HL-60/S4 treated with retinoic acid at 250 ng/mL for 4 days and 3 days (cell line): Measurements from ENCODE around the gene EPB41L3.

ENCODE experiments used
- in situ Hi-C: fragments of 300-500 bp; cut with MboI; formaldehyde crosslinking; loops from 2 replicates; pipeline ENCODE4 v1.7.0; 2022; ENCODE audit warnings: low sequenced_read_pairs

Gene EPB41L3

DNA sequence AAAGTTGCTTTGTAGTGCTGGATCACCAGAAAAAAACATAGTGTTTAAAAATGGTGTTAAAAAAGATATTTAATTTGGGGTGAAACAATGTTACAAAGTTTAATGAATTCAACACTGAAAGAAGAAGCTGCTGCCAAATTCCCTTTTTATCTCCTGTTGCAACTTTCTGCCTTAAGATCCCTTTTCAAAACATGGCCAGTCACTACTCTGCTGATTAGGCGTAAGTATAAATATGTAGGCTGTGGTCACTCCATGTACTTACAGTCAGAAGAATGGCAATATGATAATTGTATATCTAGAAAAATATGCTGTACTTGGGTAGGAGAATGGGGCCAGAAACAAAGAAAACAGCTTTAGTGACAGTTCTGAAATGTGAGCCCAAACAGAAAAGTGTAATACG is 124.8 kb downstream of the EPB41L3 start:
- in situ Hi-C loops, result no loop called here

DNA sequence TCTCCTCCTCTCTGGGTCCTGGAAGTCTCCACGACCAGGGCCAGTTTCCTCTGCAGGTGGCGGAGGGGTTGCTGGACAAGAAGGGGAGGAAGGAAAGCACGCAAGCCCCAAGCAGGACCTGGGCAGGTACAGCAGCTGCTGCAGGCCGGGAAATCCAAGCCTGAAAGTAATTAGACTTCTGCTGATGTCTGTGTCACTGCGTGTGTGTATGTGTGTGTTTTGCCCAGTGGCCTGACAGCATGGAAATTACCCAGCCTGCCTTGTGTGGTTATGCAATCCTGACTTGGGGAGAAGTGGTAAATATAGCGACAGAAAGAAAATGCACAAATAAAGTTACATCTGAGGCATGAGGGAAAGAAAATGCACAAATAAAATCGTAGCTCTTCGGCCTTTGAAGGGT is 126.5 kb downstream of the EPB41L3 start:
- in situ Hi-C loops, result no loop called here

DNA sequence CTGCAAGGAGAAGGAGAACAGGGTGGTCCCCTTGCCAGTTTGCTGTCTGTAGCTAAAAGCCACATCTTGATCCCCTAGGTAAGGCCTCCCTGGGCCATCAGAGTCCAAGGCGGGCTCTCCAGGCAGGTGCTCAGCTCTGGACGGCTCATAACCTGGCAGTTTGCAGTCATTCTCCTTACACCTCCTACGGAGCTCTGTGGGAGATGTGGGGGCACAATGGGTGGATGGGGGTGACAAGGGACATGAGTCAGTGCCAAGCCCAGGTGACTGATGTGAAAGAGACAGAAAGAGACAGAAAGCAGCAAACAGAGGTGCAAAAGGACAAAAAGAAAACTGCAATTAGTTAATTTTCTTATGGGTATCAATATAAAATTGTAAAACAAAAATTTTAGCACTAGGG is 127.7 kb downstream of the EPB41L3 start:
- in situ Hi-C loops, result no loop called here

DNA sequence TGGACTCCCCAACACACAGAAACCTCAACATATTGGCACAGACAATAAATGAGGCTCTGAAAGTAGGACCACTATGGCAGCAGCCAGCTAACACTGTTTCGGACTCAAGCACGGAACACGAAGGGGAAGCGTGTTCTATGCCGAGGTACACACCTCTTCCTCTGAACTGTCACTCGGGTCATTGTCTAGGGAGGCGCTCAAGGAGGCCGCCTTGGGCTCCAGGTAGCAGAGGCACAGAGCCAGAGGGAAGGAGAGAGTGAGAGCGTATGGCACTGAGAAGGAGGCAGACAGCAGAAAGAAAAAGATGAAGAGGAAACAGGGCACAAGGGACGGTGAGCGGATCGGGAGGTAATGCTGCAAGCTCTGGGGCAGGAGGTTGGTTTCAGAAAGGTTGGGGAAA is 128.1 kb downstream of the EPB41L3 start:
- in situ Hi-C loops, result no loop called here

DNA sequence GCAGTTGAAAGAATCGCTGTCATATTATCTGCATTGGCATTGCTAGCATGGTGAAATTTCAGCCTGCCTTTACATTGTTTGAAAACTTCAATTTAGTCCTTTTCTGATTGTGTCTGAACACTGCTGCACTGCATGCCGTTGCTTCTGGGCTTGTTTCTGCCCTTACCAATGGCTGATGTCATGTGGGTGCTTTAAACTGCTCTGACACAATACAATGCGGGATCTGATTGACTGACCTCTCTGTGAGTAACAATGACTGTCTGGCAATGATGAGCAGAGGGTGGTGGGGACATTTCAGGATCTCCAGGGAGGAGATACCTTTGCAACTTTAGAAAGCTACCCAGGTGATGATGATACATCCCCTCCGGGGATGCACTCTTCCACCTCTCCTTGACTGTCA is 128.8 kb downstream of the EPB41L3 start:
- in situ Hi-C loops, result no loop called here

DNA sequence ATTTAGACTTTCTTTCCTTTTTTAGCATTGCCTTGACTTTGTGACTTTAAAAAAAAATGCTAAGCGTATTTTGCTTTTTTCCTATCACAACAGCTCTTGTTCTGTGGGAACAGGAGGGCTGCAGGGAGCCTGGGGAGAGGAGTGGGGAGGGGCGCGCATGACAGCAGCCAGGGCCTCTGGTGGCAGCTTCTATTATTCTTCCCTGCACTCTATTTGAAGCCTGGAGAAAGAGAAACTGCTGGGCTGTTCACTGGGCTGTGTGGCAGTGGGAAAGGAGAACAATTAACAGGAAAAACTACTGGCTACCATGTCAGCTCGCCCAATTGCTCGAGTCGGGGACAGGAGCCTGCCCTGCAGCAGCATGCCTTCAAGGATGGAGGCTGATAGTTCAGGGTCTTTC is 129.3 kb downstream of the EPB41L3 start:
- in situ Hi-C loops, result no loop called here

DNA sequence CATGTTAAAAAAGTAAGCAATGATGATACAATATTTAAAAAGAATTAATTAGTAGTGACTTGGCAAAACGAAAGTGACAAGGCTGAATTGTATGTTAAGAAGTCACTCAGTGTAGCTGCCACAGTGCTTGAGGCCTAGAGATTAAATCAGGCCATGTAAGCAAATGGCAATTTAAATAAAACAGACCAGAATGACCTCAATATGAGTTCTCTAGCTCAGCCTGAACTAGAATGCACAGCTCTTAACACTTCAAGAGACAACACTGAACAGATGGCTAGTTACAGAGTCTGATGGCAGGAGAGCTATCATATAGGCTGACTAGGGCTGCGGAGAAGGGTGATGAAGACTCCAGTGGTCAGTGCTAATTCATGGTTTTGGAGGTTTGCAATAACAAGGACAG is 130.3 kb downstream of the EPB41L3 start:
- in situ Hi-C loops, result no loop called here

DNA sequence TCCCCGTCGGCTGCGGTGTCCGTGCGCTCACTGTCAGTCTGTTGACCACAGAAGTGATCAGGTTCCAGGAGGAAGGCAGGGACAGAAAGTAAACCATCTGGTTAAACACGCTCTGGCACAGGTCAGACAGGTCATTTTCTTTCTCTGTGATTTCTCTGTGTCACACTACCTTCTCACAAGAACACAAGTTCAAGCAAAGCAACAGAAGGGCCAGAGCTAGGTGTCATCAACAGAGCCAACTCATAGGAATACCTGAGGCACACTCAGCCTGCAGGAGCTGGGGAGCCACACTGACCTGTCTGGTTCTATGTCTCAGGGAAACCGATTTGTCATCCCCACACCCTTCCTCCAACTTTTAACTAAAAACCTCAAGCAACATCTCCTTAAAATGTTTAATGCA is 133.2 kb downstream of the EPB41L3 start:
- in situ Hi-C loops, result no loop called here

DNA sequence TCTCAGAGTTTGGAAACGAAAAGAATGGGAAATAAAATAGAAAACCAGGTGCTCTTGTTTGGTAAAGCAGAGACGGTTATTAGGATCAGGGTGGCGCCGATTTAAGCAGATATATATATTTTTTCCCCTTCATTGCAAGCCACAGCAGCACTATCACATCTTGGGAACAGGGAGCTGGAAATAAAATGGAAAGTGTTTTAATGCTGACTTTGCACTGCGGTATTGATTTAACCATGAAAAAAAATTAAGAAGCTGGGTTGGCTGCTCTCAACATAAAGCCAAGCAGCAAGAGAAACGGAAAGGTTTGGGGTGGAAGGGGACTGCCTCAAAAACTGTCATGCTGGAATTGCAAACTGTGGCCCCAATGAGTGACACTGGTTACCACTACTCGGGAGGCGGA is 145.5 kb downstream of the EPB41L3 start:
- in situ Hi-C loops, result no loop called here

DNA sequence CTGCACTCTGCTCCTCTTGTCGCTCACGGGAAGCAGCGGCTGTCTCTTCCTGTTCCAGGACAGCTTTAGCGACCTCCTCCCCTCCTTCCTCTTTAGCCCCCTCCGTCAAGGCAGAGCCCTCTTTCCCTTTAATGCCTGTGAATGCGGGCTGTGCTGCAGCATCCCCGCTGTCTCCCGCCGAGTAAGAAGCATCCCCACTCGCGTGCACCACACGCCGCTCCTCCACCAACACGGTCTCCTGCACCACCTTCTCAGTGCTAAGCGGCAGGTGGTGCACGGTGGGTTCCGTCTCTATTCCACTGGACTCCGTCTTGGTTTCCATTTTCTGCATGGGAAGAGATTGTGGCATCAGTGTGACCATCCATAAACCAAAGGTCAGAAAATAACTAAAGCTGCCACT is 146.7 kb downstream of the EPB41L3 start:
- in situ Hi-C loops, result no loop called here

DNA sequence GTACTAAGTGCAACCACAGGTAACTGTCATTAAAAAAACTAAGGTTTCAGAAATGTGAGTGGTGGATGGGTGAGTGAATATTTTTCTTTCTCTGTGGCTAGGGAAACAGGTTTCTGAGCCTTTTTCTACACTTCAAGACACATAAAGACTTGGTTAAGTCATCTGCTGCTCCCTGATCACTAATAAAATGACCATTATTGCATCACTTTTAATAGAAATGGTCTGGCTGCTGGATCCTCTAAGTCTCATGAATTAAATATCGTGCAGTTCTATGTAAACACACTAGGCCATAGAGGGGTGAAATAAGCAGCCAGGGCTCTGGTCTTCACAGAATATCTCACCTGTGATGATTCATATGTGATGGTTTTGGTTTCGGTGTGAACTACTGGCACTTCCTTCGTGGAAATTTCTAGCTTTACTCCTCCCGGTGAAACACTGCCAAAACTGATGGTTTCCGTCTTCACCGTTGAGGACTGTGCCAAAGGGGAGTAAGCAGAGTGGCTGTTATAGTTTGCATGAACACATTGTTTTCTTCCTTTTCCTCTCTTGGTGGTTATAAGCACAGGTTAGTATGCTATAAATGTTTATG is 147.8 kb downstream of the EPB41L3 start:
- in situ Hi-C loops, result no loop called here

DNA sequence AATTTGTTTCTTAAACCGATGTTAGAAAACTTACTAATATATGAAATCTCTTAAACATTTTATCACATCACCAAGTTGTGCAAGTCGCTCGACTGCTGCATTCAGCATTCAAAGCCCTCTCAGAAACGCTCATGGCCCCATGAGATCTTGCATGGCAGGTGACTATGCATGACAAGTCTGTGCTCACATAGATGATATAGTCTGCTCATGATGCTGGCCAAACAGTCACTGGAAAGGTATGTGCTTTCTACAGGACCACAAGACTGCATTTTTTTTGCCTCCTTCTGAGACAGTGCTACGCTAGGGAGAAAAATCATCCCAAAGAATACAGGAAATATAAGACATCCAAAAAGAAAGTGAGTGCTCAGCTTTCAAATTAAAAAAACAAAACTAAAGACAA is 150.0 kb downstream of the EPB41L3 start:
- in situ Hi-C loops, result no loop called here

DNA sequence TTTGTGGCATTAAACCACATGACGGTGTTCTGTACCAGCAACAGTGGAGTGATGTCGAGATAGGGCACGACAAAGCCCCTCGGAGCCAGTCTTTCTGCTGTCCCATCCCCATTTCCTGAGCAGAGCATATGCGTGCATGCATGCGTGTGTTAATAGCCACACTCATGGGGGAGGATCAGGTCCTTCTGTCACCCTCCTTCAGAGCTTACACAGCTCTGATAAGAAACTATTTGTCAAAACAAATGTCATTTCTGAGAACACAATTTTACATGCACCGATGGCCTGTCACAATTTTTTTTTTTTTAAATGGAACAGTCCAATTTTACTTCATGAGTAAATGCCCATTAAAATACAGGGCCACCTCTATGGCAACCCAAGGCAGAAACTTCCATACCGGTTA is 152.4 kb downstream of the EPB41L3 start:
- in situ Hi-C loops, result no loop called here

DNA sequence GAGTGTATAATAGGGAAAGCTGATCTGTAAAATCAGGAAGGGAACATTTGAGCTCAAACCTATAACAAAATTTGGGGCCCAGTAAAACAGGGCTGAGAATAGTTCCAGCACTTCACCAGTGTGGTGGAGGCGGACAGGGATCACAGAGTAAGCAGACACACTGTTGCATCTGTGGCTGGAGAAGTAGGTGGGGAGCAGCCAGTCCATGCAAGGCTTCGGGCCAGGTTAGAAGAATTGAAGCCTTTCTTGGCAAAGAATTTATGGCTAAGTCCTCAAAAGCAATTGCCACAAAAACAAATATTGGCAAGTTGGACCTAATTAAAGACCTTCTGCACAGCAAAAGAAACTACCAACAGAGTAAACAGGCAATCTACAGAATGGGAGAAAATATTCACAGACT is 154.4 kb downstream of the EPB41L3 start:
- in situ Hi-C loops, result no loop called here

DNA sequence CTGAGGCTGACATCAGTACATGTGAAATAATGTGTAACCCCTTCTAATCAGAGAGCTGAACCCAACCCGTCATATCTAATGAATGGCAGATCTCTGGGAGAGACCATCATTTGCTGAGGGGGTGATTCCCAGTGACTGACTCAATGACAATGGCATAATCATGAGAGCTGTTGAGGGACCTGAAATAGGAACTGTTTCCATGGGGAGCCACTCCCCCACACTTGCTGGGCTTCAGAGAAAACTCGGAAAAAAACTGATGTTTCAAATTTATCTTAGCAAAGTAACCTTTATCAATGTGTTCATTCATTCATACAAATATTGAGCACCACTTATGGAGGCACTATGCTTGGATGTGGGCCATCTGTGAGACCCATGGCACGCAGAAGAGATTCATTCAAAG is 154.9 kb downstream of the EPB41L3 start:
- in situ Hi-C loops, result no loop called here

DNA sequence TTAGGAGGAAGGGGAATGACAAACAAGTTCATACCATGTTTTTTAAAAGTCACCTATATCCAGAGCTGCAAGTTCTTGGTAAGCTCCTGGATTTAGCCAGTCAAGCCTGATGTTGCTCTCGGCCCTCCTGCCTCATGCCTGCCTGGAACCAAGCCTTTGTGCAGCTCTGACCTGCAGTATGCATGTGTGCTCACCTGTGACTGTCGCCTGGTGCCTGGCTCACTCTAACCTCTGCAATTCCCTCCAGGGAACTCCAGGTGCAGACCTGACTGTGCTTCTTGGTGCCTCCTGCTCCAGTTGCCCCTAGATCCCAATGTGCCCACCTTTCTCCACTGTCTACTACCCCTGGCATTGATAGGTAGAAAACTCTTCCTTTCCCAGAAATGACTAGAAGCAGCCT is 163.2 kb downstream of the EPB41L3 start:
- in situ Hi-C loops, result no loop called here

DNA sequence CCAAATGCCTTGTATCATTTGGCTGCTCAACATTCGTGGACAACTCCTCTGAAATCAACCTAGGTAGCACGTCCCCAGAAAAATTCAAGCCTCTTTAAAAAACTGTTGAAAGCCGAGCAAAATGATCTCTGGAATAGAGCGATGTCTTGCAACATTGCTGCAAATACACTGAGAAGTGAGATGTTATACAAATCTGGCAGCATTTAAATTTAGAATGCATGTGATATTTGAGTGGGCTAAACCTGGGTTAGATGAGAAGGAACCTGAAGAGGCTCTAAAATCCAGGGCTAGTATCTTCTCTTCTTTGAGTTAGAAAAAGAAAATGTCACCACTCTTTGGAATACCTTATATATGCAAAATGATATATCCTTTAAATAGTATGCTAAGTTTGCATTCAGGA is 166.8 kb downstream of the EPB41L3 start:
- in situ Hi-C loops, result no loop called here

DNA sequence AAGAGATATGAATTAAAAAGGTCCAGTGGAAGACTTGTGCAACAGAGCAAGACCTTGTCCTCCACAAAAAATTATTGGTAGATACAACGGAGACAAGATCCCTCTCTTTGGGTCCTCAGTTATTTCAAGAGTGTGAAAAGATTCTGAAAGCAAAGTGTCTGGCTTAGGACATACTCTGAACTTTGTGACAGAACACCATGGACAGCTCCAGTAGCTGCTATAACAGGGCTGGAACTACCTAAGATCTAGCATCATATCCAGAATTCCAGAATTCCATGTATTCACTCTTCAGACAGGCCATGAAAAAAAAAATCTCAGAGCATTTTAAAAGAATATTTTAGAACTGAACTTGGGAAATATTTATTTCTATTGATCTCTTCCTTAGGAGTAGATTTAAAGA is 173.5 kb downstream of the EPB41L3 start:
- in situ Hi-C loops, result no loop called here

DNA sequence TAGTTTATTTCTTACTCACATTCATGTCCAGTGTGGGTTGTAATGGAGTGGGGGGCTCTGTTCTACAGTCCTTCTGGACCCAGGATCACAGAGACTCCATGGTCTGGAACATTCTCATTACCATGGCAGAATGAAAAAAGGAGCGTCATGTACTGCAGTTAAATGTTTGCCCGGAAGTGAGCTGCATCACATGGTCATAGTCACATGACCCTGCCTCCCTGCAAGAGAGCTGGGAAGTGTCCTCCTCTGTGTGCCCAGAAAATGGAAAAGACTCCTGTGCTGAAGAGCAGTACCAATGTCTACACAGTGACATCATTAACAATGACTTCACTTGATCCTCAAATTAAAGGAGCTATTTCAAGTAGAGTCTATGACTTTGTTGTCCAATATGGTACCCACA is 174.3 kb downstream of the EPB41L3 start:
- in situ Hi-C loops, result no loop called here

DNA sequence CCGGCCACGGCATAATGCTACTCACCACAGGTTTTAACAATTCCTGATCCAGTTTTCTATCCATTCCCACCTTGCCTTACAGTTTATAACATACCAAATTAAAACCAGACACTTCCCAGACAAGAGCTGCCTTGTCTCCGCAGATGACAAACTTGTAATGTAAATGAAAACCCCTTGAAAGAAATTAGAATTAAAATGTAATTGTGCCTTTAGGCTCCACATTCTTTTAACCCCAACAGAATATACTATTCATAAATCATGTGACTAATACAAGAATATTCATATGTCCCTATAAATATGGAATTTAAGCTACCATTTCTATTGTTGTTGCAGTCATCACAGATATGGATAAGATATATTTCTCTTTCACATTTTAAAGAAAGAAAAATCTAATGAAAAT is 178.4 kb downstream of the EPB41L3 start:
- in situ Hi-C loops, result no loop called here

DNA sequence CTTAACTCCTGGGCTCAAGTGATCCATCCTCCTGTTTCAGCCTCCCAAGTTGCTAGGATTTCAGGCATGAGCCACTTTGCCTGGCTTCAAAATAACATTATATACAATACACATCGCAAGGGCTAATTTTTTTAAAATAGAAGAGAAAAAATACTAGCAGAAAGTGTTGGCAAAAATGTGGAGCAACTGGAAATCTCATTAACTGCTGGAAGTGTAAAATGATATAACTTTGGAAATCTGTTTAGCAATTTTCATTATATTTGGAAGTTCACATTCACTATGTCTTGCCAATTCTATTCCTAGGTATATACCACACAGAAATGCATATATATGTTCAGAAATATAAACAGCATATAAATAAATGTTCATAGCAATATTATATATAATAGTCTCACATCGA is 193.2 kb downstream of the EPB41L3 start:
- in situ Hi-C loops, result no loop called here
